Body of pancreas (tissue), 4 donors: Measurements from ENCODE around the gene F2R. TPM values are rescaled to one million over a fixed set of nuclear protein-coding genes. Genes with fewer than 3 reads are reported as not detected.

Experiments
- ATAC-seq: fragments of 150-250 bp; one replicate; pipeline ENCODE4 v1.9.1; 2016
- DNase-seq, 4 donors: peaks; one replicate each; pipeline ENCODE4 v3.0.0-alpha.2; 2019
- H3K27ac ChIP-seq, 4 donors: fragments of 200-600 bp; sonication (generic); 1 replicate in 3 of 4; 2 replicates in 1 of 4; pipeline versions ENCODE4 v1.5.1 to v1.6.1; 2016 to 2019; ENCODE audit warnings: mild to moderate bottlenecking in 1 of 4, mixed read lengths in 1 of 4, moderate library complexity in 1 of 4
- H3K27me3 ChIP-seq, 2 donors: fragments of 200-600 bp; sonication (generic); one replicate each; pipeline ENCODE4 v1.6.0; 2016; ENCODE audit warnings: mild to moderate bottlenecking in 1 of 2
- H3K36me3 ChIP-seq, 2 donors: fragments of 200-600 bp; sonication (generic); replicated peaks in 1 of 2; 2 replicates each; pipeline ENCODE4 v1.5.1; 2016; ENCODE audit warnings: low read depth in 2 of 2; ENCODE audit not compliant: insufficient read depth in 1 of 2
- H3K4me1 ChIP-seq: fragments of 200-600 bp; sonication (generic); one replicate; pipeline ENCODE4 v1.6.0; 2016
- H3K4me3 ChIP-seq, 2 donors: fragments of 200-600 bp; sonication (generic); 1 replicate in 1 of 2; 2 replicates in 1 of 2; pipeline ENCODE4 v1.5.1; 2016 to 2019
- H3K9me3 ChIP-seq, 3 donors: fragments of 200-600 bp; sonication (generic); 1 replicate in 2 of 3; 2 replicates in 1 of 3; pipeline ENCODE4 v1.5.1; 2016
- POLR2A ChIP-seq, 3 donors: fragments of 450-650 bp; IDR thresholded peaks; one replicate each; pipeline ENCODE4 v1.6.1; 2016; ENCODE audit warnings: antibody characterized with exemption in 3 of 3, mild to moderate bottlenecking in 2 of 3
- WGBS, 2 donors: methylation state at CpG; one replicate each; pipeline ENCODE4 v1.1.5; 2017; 5-methylcytosine and 5-hydroxymethylcytosine counted together
- intact Hi-C: fragments of 100-400 bp; cut with DNase I; formaldehyde crosslinking; loops from one replicate; pipeline ENCODE4 v1.15.1; 2023
- total RNA-seq, 2 donors: library from RNA; depleted of rRNA; stranded (reverse); fragments of >200 nt; gene quantifications; one replicate each; pipeline ENCODE4 v1.1.0, GENCODE V29; 2016
- TF ChIP-seq, protein P1 (sequence below), 7 experiments: fragments of 450-650 bp in 4 of 7; fragments of 200-600 bp in 3 of 7; sonication (generic) in 3 of 7; IDR thresholded peaks; one replicate each; pipeline ENCODE4 v1.5.1; 2016 to 2019; ENCODE audit warnings: antibody characterized with exemption in 7 of 7

The F2R gene
- total RNA-seq, 2 donors from 2014 or later = 2.3 to 13.0 TPM

DNA sequence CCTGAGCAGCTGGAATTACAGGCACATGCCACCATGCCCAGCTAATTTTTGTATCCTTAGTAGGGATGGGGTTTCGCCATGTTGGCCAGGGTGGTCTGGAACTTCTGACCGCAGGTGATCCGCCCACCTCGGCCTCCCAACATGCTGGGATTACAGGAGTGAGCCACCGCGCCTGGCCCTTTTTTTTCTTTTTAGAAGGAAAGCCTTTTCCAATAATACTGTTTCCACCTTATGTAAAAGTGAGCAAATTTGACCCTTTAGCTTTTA lies 23.7 kb upstream of the F2R start:
- Histone ChIP-seq H3K36me3 (peaks cover 0 to 7% of the 10 kb centered on the region in 2 donors), H3K4me1 (no peaks in the 10 kb centered on the region), H3K27ac (no peak overlapping the region), H3K9me3 (no peaks in the 10 kb centered on the region), H3K27me3 (no peaks in the 10 kb centered on the region), H3K4me3 (no peak overlapping the region)
- TF ChIP-seq POLR2A (IDR thresholded peaks at IDR 0.05) = no peak
- TF ChIP-seq, protein P1, sequence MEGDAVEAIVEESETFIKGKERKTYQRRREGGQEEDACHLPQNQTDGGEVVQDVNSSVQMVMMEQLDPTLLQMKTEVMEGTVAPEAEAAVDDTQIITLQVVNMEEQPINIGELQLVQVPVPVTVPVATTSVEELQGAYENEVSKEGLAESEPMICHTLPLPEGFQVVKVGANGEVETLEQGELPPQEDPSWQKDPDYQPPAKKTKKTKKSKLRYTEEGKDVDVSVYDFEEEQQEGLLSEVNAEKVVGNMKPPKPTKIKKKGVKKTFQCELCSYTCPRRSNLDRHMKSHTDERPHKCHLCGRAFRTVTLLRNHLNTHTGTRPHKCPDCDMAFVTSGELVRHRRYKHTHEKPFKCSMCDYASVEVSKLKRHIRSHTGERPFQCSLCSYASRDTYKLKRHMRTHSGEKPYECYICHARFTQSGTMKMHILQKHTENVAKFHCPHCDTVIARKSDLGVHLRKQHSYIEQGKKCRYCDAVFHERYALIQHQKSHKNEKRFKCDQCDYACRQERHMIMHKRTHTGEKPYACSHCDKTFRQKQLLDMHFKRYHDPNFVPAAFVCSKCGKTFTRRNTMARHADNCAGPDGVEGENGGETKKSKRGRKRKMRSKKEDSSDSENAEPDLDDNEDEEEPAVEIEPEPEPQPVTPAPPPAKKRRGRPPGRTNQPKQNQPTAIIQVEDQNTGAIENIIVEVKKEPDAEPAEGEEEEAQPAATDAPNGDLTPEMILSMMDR (IDR thresholded peaks at IDR 0.05) = no peak
- DNase-seq (no peak), ATAC-seq (no peak)
- intact Hi-C loops = no loop called here
- WGBS, 2 donors = 94 to 96% methylated on average over 6 of the region's 6 CpGs

DNA sequence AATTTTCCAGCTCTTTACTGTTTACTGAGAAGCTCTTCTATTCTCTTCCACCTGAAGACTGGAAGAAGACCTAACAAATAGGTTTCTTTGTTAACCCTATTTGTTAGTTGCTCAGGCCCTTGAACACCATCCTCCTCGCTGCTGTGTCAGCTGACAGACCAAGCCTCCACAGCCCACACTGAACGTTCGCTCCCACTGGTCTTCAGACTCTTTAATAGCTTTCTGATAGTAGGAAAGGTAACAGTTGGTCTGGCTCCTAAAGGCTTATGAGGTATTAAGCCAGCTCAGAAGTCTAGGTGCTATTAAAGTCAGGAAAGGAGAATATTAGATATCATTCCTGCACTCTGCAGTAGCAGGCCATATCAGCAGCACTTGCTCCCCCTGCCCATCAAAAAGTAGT lies 23.3 kb upstream of the F2R start:
- TF ChIP-seq, protein P1 (IDR thresholded peaks at IDR 0.05) = no peak
- TF ChIP-seq POLR2A (IDR thresholded peaks at IDR 0.05) = no peak
- peaks cover 0 to 7% of the 10 kb centered on the region in 2 donors for H3K36me3 ChIP-seq
- no peak overlapping the region for H3K27ac ChIP-seq
- no peaks in the 10 kb centered on the region for H3K4me1 ChIP-seq
- no peaks in the 10 kb centered on the region for H3K27me3 ChIP-seq
- WGBS, 2 donors = 89 to 95% methylated on average over 3 of the region's 3 CpGs
- no peak for ATAC-seq
- no peak for DNase-seq
- intact Hi-C loops = no loop called here
- no peak overlapping the region for H3K4me3 ChIP-seq
- H3K9me3 ChIP-seq = no peaks in the 10 kb centered on the region

DNA sequence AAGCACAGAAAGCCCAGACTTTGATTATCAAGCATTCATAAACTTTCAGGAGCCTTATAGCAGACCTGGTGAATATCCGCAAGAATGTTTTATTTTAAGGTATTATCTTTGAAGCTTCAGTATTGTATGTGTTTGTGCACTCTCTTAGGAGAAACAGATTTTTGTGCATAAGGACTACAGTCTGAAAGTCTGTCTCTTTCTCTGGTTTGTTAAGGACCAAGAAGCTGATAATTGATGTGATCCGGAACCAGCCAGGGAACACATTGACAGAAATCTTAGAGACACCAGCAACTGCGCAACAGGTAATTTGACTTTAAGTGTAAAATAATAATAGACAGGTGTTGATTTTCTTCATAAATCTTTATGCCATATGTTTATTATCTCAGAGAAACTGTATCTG lies 22.8 kb upstream of the F2R start:
- peaks cover 0 to 7% of the 10 kb centered on the region in 2 donors for H3K36me3 ChIP-seq
- no peaks in the 10 kb centered on the region for H3K9me3 ChIP-seq
- DNase-seq (no peak), ATAC-seq (no peak)
- H3K27ac ChIP-seq = no peak overlapping the region
- intact Hi-C loops = no loop called here
- WGBS, 2 donors = 94 to 96% methylated on average over 3 of the region's 3 CpGs
- H3K4me3 ChIP-seq = no peak overlapping the region
- no peaks in the 10 kb centered on the region for H3K27me3 ChIP-seq
- no peak for TF ChIP-seq POLR2A (IDR thresholded peaks at IDR 0.05)
- TF ChIP-seq, protein P1 (IDR thresholded peaks at IDR 0.05) = no peak
- H3K4me1 ChIP-seq = no peaks in the 10 kb centered on the region

DNA sequence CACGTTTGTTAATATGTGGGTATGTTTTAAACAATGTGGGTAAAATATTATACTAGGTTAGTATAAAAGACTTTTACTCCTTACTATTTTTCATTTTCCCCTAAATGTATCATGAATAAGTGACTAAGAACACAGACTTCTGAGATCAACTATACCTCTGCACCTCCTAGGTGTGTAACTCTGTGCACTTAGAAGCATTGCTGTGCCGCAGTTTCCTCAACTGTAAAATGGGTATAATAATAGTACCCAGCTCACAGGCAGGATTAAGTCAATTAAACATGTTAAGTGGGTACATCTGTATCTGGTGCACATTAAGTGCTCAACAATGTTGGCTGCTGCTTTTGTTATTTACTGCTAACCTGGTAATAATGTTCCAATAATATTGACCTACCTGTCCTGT lies 21.6 kb upstream of the F2R start:
- no peaks in the 10 kb centered on the region for H3K27me3 ChIP-seq
- H3K27ac ChIP-seq = no peak overlapping the region
- no peaks in the 10 kb centered on the region for H3K9me3 ChIP-seq
- intact Hi-C loops = no loop called here
- TF ChIP-seq POLR2A (IDR thresholded peaks at IDR 0.05) = no peak
- TF ChIP-seq, protein P1 (IDR thresholded peaks at IDR 0.05) = no peak
- no peak overlapping the region for H3K4me3 ChIP-seq
- no peaks in the 10 kb centered on the region for H3K4me1 ChIP-seq
- 78 to 86% methylated on average over 2 of the region's 2 CpGs for WGBS, 2 donors
- H3K36me3 ChIP-seq = peaks cover 5 to 7% of the 10 kb centered on the region in 2 donors
- DNase-seq (no peak), ATAC-seq (no peak)

DNA sequence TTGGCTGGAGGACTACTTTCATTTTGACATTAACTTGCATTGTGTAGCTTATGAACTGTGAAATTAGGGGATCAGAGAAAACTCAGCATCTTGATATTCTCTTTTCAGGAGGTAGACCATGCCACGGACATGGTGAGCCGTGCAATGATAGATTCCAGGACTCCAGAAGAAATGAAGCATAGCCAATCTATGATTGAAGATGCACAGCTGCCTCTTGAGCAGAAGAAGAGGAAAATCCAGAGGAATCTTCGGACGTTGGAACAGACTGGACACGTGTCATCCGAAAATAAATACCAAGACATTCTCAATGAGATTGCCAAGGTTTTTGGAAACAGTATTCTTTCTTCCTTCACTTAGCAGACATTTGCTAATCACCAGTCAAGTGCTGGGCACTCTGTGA lies 20.6 kb upstream of the F2R start:
- Histone ChIP-seq H3K36me3 (peaks cover 6 to 7% of the 10 kb centered on the region in 2 donors), H3K27me3 (no peaks in the 10 kb centered on the region), H3K27ac (no peak overlapping the region), H3K4me3 (no peak overlapping the region), H3K9me3 (no peaks in the 10 kb centered on the region), H3K4me1 (no peaks in the 10 kb centered on the region)
- TF ChIP-seq, protein P1 (IDR thresholded peaks at IDR 0.05) = no peak
- TF ChIP-seq POLR2A (IDR thresholded peaks at IDR 0.05) = no peak
- DNase-seq (no peak), ATAC-seq (no peak)
- intact Hi-C loops = no loop called here
- WGBS, 2 donors = 87 to 90% methylated on average over 6 of the region's 6 CpGs
